ENCODE data around the gene SAMSN1.

Gene SAMSN1

DNA sequence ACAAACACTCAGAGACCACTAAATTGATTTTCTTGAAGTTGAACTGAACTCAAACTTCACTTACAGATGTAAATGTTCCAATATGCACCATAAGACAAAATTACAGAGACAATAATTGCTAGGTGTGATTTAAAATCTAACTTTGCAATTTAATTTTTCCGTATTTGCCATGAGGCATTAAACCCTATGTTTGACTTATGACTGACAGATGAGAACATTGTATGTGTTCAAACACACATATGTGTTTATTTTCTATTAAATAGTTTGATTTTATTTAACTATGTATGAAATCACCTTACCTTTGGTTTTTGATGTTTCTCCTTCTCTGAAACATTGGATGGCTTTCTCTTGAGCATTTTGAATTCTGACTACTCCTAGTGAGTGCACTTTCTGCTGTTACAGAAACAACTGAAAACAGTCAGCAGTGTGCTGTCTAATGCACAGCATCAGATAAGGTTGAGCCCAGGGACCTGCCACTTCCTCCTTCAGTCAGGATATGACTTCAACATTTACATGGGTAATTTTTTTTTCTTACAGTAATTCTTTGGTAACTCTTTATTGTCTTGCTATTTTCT lies at the start of gene SAMSN1:
TSS of gene SAMSN1 (minus strand) at position 410 of the 575 bp plus-strand sequence. CDS start at position 356, 54 bp downstream.
- no peak for DNase-seq

GRCh38 chr21:14595449-14595848 lies 49.3 kb upstream of the SAMSN1 start:
- no peak for DNase-seq

DNA sequence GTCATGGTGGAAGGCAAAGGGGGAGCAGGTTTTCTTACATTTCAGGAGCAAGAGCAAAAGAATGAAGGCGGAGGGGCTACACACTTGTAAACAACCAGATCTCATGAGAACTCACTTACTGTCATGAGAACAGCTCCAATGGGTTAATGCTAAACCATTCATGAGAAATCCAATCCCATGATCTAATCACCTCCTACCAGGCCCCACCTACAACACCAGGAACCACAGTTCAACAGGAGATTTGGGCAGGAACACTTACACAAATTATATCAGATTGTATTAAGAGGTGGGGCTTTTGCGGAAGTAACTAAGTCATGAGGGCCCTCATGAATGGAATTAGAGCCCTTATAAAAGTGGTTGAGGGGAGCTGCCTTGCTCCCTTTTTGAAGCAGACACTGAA lies 48.9 kb upstream of the SAMSN1 start:
- no peak for DNase-seq

- no peak for DNase-seq
Observed at GRCh38 chr21:14593230-14593629, 47.1 kb upstream of the SAMSN1 start.

DNA sequence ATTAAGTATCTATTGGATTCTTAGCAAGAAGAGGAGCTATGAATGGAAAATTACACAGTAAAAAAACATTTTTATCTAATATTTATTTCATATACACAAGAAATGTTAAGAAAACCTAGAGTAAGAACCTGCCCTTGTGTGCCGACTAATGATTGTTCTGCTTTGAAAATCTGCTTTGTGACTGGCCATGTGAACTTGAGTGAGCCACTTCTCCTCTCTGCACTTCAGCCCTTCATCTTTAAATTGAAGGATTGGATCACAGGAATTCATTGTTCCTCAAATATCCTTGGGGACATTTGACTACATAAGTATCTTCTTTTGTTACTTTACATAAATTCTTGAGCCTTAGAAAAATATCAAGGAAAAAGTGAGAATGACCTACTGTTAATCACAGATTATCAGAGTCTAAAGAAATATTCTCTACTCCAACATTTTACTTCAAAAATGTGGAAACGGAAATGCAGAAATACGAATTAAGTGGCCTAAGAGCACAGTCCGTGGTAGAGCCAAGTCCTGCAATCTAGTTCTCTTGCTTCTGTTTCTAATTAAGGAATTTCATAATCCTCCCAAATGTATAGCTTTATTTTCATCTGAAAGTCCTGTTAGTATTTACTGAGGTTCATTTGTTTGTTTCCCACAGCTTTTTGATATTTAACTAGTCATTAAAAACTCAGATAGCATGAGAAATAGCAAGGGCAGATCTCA lies 46.3 kb upstream of the SAMSN1 start:
- no peak for DNase-seq

DNA sequence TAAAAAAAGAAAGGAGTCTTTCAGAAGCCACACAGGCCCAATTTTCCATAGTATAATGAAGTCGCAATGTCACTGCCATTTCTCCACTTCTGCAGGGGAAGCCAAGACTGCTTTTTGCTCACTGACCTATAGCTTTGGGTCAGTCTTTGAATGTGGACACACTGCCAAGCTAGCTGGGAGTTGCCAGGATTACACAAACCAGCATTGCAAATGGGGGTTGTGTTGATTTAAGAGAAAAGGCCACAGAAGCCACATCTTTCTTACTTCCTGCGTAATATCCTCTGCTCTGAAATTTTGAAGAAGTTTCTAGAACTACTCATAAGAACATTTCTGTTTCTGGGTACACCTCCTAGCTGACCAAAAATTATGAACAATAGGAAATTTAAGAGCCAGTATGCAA lies 45.8 kb upstream of the SAMSN1 start:
- no peak for DNase-seq

GRCh38 chr21:14591377-14591776 lies 45.3 kb upstream of the SAMSN1 start:
- no peak for DNase-seq

DNA sequence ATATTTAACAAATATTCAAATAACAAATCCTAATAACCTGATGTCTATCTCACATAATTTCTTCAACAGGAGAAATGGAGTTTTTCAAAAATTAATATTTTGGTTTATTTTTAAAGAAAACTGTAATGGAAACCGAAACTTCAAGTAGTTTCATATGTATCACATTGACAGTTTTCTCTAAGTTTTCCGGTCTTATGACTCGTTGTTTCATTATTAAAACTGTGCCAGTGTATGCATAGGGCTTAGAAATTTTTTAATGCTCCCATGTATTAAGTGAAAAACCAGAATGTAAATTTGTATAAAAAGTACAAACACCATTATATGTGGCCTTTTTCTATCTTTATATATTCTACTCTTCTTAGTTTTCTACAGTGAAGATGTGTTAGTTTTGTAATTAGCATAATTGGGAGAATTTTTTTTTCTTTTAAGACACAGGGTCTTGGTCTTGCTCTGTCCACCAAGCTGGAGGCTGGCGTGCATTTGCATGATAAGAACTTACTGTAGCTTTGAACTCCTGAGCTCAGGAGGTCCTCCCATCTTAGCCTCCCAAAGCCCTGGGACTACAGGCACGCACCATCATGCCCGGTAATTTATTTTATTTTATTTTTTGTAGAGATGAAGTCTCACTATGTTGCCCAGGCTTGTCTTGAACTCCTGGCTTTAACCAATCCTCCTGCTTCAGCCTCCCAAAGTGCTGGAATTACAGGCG lies 43.9 kb upstream of the SAMSN1 start:
- no peak for DNase-seq

DNA sequence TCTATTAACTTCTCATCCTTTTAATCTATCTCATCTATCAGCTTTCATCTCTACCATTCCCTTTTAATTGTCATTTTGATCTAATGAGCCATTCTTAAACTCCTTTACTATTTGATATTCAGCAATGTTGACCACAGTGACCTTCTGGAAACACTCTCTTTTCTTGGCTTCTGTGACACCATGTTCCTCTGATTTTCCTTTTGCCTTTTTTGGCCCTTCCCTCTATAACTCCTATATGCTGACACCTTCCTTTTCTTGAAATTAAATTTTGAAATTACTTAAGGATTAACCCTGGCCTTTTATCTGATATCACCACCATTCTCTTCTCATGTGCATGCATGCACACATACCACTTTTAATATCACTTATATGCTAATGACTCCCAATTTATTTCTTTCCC lies 41.2 kb upstream of the SAMSN1 start:
- no peak for DNase-seq

DNA sequence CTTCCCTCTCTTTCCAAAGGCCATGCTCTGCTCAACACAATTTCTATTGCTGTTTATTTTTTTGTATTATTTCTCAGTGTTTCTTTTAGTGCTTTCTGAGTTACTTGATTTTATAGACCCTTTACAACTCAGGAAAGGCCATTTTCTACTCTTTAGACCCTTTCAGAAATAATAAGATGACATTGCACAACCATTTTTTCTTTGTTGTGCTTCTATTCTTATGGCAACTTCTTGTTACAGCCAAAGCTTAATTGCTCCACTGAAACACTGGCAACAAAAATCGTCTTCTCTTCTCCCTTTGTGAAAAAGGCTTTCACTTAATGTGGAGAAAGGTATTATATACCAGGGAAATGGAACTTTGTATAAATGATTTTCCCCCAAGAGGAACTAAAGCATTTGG lies 39.0 kb upstream of the SAMSN1 start:
- DNase-seq: no peak

GRCh38 chr21:14584357-14585095 lies 38.4 kb upstream of the SAMSN1 start:
- no peak for DNase-seq

DNA sequence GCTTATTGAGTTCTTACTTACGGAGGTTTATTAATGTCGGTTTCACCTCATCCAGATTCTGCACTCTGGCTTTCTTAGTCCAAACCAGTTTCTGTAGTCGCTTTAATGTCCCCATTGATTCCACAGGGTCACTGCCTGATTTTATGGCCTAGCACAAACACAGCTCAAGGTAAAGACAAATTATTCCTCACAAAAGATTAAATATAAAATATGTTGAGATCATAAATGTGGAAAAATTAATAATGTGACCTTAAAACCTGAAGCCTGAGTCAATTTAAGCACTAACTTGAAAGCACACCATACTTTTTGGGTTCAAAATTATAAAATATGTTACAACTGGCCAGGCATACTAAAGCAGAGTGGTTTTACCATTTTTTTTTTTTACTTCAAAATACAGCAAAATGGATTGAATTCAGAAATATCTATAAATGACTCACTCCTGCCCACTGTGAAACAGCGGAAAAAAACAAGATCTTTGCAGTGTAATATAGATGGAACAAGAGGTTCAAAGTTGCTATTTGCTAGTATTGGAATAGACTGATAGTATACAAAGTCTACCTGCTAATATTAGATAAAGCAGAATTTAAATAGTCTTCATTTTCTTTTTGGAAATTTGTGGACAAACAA lies 37.6 kb upstream of the SAMSN1 start:
- no peak for DNase-seq

DNA sequence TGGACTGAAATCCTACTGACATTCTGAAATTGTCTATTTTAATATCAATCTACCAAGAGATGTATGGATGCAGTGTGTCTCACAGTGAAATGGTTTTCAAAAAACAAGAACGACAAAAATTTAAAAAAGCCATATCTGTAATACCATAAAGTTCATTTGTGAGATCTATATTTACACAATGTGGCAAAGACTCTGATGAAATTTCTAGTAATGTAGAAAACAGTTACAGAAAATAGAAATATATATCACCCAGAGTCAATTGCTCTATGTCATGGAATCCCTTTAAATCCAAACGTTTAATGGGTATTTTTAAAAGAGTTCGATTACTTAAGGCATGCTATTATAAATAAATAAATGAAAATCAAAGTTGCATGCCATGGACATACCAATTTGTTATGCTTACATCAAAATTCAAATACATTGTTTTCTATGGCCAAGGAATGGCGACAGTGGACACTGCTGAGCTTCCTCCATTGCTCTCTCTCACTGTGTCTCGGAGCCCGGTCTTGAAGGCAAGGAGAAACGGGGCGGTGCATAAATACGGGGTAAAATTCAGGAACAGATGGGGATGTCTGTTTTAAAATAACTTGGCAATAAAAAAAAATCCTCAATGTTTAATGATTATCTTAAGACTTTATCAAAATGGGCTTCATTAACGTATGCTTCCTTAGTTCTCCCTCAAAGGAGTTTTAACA lies 37.0 kb upstream of the SAMSN1 start:
- DNase-seq: no peak

DNA sequence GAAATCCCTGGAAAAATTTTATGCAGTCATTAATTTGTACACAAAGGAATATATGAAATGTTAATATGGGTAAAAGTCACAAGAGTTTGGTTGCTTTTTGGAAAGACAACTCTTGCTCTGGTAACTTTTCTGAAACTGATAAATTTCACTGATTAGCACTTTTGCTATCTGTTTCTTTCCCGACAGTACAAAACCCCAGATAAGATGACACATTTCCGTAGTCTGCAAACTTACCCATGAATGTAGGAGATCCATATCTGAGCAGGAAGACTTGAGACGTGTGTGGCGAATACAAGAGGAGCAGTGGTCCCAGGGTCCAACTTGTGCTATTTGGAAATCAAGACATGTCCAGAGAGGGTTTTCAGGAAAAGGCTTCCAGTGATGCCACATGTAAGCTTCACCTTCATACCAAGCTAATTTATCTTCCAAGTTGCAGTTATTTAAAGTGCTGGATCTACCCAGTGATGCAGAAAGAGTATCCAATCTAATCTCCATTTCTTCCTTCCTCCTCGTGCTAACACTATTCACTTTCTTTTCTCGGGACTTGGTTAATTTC lies 35.9 kb upstream of the SAMSN1 start:
- DNase-seq: no peak

GRCh38 chr21:14573244-14573643 lies 27.1 kb upstream of the SAMSN1 start:
- DNase-seq: no peak

- no peak for DNase-seq
Observed at GRCh38 chr21:14572204-14572780, 26.2 kb upstream of the SAMSN1 start.

DNA sequence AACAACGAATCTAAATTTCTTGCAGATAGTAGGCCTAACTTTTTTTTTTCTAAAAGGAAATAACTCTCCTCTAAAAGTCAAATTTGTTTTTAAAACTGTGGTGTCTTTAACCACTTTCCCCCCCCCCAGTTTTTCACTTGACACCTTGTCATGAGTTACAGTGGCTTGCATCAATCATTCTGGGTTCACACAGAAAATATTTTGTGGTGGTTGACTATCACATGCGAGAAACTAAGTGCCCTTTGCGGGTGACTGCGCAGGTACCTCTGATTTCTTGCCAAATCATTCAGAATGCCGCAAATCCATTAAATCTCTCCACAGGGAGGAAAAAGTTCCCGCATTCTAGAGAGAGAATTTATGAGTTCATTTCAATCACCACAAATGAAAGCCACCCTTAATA lies 23.8 kb upstream of the SAMSN1 start:
- DNase-seq: no peak

- DNase-seq: no peak
Observed at GRCh38 chr21:14569026-14569621, 23.0 kb upstream of the SAMSN1 start.

GRCh38 chr21:14567331-14568279 lies 21.5 kb upstream of the SAMSN1 start:
- DNase-seq: no peak

DNA sequence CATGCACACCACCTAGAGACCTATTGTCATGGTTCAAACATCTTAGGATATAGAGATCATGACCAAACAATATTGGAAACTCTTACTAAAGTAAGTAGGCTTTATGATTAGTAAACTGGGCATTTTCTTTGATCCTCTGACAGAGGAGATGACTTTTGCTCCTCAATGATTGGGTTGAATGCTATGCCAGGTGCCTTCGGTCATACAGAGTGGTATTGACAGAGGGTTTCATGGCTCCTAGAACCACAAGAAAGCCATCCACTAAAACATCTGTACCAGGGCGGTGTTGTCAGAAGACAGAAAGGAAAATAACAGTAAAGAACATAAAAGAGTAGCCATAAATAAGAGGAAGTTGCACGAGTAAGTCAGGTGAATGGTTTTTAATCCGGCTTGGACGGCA lies 20.8 kb upstream of the SAMSN1 start:
- no peak for DNase-seq

Data from 8988T (cell line).